PC-9 (cell line): ENCODE measurements around the gene SH3PXD2A.

Source experiments
- EZH2 ChIP-seq: fragments of 200-600 bp; sonication (generic); IDR thresholded peaks from 2 replicates; pipeline ENCODE4 v1.8.0; 2017; ENCODE audit warnings: antibody characterized with exemption, low read depth
- TF ChIP-seq, protein P1 (sequence below): fragments of 200-600 bp; sonication (generic); conservative IDR thresholded peaks from 2 replicates; pipeline ENCODE4 v1.6.1; 2017; ENCODE audit warnings: mixed run types, antibody characterized with exemption, mild to moderate bottlenecking, moderate library complexity

- TF ChIP-seq, protein P1, sequence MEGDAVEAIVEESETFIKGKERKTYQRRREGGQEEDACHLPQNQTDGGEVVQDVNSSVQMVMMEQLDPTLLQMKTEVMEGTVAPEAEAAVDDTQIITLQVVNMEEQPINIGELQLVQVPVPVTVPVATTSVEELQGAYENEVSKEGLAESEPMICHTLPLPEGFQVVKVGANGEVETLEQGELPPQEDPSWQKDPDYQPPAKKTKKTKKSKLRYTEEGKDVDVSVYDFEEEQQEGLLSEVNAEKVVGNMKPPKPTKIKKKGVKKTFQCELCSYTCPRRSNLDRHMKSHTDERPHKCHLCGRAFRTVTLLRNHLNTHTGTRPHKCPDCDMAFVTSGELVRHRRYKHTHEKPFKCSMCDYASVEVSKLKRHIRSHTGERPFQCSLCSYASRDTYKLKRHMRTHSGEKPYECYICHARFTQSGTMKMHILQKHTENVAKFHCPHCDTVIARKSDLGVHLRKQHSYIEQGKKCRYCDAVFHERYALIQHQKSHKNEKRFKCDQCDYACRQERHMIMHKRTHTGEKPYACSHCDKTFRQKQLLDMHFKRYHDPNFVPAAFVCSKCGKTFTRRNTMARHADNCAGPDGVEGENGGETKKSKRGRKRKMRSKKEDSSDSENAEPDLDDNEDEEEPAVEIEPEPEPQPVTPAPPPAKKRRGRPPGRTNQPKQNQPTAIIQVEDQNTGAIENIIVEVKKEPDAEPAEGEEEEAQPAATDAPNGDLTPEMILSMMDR: no peak
- TF ChIP-seq EZH2: no peak
Measured at GRCh38 chr10:103553743-103554487, 301.5 kb downstream of the SH3PXD2A start.
